Hepatocyte (in vitro differentiated cells): ENCODE results near the gene ZFP62.

ENCODE experiments used
- CTCF ChIP-seq: fragments of 200-600 bp; sonication (generic); IDR thresholded peaks from 2 replicates; pipeline ENCODE4 v1.5.1; 2016; ENCODE audit warnings: antibody characterized with exemption, mild to moderate bottlenecking; ENCODE audit not compliant: poor library complexity
- EZH2 ChIP-seq: fragments of 200-600 bp; sonication (generic); IDR thresholded peaks from 2 replicates; pipeline ENCODE4 v1.6.1; 2016; ENCODE audit warnings: antibody characterized with exemption, mild to moderate bottlenecking, borderline replicate concordance

- no peak for TF ChIP-seq EZH2
- TF ChIP-seq CTCF: no peak
Measured at GRCh38 chr5:180874804-180875582, 13.9 kb upstream of the ZFP62 start.
